Stimulated activated CD4-positive, alpha-beta T cell treated with anti-CD3 and anti-CD28 coated beads, TNF-alpha, amount 100 ng/mL, for 1 hour (primary cell): ENCODE measurements around the gene SMIM10.
"Not testable (repeated sequence)": the region's sequence is repeated elsewhere in the genome, so short reads cannot be mapped to it uniquely, and the experiment has no call there.

ENCODE experiments used
- DNase-seq, 3 donors: peaks; one replicate each; pipeline ENCODE4 v3.0.0-alpha.2; 2020; ENCODE audit warnings: low read depth in 3 of 3, low spot score in 1 of 3

SMIM10 gene

GRCh38 chrX:135009838-135010237 is 19.0 kb downstream of the SMIM10 start:
- no peak for DNase-seq

- DNase-seq, result no peak
Observed at GRCh38 chrX:135010921-135011320, 20.1 kb downstream of the SMIM10 start.

GRCh38 chrX:135015523-135016245 is 24.9 kb downstream of the SMIM10 start:
- no peak for DNase-seq

GRCh38 chrX:135019890-135020289 is 29.1 kb downstream of the SMIM10 start:
- not testable (repeated sequence) for DNase-seq

- DNase-seq, result not testable (repeated sequence)
Observed at GRCh38 chrX:135023791-135024190, 33.0 kb downstream of the SMIM10 start.

GRCh38 chrX:135024526-135024925 is 33.7 kb downstream of the SMIM10 start:
- no peak for DNase-seq

- not testable (repeated sequence) for DNase-seq
Observed at GRCh38 chrX:135030207-135030963, 39.6 kb downstream of the SMIM10 start.

- not testable (repeated sequence) for DNase-seq
Observed at GRCh38 chrX:135041149-135042123, 50.6 kb downstream of the SMIM10 start.
